Amniotic stem cell (primary cell): Measurements from ENCODE around the gene VEZF1.
A peak's percentile ranks its signal among the peaks of the same experiment; 100 is the strongest.

Experiments used
- DNase-seq: peaks from one replicate; lab custom pipeline; 2025; lab: John Stamatoyannopoulos, UW

VEZF1 gene

DNA sequence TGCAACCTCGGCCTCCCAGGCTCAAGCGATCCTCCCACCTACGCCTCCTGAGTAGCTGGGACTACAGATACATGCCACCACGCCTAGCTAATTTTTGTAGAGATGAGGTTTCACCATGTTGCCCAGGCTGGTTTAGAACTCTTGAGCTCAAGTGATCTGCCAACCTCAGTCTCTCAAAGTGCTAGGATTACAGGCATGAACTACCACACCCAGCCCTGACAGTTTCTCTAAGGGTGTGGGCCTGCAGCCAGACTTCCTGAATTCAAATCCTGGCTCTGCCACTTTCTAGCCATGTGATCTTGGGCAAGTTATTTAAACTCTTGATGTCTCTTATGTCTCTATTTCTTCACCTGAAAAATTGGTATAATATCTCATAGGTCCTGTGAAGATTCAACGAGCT is 38.4 kb downstream of the VEZF1 start:
- DNase-seq = no peak

DNA sequence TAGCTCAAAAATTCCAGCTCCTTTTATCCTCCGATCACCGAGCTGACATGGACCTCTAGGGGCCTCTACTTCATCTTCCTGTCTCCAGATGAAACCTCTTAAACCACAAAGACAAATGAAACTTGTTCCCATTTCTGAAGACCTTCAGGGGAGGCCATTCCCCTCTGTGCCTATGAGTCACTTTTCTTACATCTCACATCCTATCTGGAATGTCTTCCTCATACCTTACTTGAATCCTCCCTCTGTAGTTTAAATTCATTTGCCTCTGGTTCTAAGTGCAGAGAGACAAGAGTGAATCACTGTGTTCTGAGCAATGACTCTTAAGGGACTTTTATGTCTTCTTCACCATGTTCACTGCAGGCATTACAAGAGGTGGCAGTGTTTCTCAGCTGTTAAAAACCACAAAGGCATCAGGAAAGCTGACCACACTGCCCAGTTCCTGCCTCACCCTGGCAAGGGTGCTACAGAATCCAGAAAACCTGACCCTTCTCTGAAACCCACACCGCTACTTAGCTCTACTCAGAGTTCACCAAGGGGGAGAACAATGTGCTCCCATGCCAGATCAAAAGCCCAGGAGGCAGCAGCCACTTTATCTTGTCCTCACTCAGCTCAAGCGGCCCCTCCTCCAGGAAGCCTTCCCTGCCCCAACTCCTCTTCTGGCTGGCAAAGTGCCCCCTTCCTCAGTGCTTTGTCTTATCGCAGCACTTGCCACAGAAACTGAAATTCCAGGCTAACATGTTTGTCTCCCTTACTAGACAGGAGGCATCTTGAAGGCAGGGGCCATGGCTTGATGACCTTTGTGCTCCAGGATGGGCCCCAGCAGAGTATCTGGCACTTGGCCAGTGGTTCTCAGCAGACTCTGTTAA is 39.3 kb downstream of the VEZF1 start:
- peak; percentile 83 for DNase-seq

DNA sequence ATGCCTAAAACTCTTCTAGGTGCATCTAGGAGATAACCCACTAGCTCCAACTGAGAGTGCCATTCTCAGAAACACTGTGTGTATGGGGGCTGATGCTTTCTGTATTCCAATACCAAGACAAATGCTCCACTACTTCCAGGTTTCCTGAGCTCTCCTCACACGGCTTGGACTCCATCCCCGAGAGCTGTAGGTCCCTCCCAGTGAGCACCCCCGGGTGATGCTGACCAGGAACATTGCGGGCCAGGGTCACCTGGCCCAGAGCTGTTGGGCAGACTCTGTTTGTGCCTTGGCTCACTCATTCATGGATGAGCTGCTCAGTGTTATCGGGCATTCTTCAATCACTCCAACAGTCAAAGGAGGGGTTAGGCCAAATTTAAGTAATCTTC is 39.9 kb downstream of the VEZF1 start:
- DNase-seq = no peak

DNA sequence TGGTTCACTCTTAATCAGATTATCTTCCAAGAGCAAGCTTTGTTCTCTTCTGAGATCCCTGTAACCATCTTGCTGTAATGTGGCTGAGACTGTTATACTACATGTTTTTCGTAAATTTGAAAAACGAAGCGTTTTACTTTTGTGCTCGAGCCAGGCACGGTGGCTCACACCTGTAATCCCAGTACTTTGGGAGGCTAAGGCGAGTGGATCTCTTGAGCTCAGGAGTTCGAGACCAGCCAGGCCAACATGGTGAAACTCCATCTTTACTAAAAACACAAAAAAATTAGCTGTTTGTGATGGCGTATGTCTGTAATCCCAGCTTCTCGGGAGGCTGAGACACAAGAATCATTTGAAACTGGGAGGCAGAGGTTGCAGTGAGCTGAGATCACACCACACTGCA is 40.7 kb downstream of the VEZF1 start:
- DNase-seq = no peak

DNA sequence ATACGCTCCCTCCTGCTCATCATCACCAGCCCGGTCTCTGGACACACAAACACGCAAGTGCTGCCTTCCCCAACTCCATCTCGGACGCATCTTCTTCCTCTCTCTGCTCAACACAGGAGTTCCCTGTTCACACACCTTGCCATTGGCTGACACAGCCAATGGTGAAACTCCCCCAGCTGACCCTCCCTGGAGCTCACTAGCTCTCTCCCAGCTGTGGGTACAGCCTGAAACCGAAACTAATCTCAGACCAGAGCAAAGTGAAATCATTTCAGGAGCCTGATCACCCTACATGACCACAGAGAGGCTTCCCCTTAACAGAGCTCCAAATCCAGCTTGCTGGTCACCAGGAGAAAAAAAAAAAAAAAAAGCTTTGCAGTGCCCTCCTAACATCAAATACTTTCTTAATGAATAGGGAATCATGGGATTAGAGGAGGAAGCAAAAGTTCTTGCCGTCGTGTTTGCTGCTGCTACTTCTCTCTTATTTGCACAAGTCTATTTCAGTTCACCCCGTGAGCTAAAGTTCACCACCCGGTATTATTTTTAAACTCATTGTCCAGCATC is 41.2 kb downstream of the VEZF1 start:
- no peak for DNase-seq

DNA sequence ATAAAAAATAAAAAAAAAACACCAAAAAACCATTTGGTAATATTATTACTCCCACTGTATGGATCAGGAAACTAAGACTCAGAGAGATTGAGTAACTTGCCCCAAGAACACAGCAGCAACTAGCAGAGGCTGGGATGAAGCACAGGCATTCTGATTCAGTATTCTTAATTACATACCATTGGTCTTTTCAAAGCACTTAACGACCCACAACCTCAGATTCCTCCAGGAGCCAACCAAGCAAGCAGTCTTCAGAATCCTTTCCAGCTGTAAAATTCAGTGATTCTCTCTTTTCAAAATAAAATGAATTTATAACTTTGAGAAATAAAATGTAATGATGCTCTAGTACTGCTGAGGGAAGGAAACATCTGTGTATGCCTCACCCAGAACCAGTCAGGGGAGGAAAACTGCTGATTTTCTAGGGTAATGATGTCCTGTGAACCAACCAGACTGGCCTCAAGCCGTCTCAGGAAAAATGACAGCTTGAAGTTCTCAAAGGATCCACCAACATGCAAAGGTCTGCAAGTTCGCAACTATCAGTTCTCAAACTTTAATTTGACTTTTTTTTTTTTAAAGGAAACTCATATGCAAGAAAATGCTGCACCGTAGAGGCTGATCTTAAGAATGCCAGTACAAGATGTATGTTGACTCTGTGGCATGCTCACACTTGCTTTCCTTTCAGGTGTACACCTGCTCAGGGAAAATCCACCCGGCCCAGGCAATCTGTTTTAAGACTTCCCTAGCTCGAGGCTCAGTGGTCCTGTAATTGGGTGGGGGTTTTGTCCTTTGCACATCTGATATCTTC is 41.9 kb downstream of the VEZF1 start:
- no peak for DNase-seq

DNA sequence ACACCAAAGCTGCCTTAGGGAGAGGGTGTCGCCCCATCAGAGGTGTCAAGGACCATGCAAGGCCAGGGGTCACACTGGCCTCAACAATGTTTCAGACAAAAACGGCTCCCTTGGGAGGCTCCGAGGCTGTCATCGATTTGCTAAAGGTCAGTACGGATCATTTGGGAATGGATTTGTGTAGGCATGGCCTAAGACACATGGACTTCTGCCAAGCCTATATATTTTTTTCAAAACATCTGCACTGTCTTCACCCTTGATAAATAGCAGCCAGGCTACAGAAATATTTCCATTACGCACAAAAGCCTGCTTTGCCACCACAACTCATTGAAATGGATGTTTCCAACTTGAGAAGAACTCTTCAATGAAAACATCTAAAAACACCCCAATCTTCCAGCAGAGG is 43.1 kb downstream of the VEZF1 start:
- DNase-seq = no peak

DNA sequence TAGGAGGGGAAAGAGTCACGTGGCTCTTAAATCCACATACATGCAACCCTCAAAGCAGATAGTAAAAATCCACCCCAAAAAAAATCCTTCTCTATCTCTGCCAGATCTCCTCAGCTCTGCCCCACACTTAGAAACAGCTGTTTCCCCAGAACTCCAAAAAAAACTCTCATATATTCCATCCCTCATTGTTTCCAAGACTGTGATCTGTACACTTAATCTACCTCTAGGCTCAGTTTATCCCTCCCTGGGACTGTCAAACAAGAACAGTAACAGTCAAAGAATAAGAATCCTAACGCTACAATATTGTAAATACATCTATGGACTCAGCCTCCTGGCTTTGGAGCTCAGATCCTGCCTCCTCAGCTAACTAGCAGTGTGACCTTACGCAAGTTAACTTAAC is 44.4 kb downstream of the VEZF1 start:
- DNase-seq = no peak

DNA sequence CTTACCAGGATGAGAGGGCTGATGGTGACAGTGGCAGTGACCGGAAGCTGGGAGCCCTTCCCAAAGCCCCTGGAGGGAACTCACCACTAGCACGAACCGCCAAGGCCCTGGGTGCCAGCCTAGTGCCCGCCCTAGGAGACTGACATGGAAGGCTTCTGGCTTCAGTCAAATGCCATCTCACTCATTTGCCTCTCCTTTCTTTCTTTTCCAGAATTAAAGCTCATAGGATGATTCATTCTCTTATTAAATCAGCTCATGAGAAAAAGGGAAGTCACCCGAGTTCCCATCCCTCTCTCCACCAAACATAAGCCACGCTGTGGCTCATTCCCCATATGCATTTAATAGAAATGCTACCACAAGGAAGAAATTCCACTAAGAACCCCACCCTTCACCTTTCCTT is 44.9 kb downstream of the VEZF1 start:
- no peak for DNase-seq

DNA sequence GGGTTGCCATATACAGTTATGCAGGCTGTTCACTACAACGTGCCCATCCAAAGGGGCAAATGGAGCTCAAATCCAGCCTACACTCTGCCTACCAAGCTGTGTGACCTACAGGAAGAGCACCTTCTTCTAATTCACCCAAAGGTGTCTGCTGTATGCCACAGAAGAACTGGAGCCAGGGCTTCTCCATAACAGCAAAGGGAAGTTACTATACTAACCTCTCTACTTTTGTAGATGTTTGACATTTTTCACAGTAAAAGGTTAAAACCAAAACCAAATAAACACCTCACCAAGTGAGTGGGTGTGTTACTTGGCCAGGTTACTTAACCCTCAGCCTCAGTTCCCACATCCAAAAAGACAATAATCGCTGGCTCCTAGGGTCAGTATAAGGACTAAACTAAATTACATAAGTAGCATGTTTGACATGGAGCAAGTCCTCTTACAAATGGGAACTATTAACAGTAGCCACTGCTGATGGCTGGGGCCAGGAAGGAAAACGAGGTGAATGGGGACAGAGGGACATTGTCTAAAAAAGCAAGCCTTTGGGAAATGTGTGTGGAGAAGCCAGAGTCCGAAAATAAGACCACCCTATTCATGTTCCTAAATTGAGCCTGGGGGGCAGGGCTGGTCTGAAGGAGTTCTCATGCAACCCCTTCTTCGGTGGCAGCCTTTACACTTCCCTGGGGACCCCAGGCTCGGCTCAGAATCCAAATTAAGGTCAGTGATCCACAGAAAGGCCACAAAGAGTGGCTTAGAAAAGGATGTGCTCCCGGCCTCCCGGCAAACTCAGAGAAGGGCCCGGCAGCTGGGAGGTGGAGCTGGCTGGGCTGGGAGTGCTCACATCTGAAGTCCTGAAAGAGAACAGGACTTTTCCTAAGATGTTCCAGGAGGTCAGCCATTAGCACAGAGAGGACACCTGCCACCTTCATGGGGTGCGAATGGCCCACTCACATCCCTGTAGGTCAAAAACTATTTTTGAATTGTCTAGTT is 46.4 kb downstream of the VEZF1 start:
- no peak for DNase-seq

DNA sequence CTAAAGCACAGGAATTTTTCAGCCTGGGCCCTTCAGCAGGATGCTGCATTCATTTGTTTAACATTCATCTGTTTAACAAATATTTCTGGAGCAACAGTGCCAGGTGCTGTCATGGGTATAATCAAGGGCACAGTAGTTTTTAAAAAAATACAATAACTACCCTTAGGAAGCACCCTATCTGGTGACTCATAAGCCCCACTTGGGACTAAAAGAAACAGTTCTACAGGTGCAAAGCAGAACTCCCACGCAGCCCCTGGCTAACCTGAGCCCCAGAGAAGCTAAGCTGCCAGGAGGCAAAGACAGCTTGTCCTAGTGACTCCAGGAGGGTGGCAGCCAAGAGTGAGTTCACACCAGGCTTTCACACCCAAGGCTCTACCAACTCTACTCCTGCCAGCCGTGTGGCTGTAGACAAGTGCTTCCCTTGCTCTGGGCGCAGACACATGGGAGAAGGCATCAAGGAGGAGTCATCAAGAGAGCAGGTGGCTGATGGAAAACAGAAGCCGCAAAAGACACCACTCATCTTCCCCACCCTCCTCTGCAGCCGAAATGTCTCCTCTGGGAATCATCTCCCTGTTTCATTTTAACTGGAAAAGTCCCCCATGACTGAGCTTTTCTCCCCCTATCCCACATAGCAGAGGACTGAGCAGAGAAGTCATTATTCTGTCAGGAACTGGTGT is 47.3 kb downstream of the VEZF1 start:
- no peak for DNase-seq

DNA sequence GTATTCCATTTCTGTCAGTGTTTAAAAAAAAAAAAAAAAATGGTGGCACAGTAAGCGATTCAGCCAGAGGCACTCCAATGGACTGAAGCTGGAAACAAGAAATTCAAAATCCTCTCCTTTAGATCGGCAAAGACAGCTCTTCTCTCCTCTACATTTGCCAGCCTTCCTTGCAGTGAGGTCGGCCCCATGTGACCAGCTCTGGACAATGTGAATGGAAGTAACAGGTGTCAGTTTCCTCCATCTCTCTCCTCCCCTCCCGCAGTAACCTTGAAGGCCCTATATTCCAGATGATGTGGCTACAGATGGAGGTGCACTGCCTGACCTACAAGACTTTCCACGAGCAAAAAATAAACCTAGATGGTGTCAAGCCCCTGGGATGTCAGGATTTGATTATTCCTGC is 47.8 kb downstream of the VEZF1 start:
- DNase-seq = no peak

DNA sequence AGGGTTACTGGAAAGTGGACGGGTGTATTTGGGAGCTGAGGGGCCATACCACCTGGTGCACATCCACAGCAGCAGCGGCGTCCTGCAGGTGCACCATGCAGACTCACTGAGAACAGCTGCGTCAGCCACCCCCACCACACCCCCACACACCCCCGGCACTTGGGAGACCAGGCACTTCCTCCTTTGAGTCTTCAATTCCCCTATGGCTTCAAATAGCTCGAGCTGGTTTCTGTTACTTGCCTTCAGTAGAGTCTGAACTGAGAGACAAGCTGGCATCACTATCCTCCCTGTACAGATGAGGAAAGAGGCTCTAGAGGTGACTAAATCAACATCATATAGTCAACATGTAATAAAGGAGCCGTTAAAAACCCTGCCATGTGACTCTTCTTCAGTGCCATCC is 48.3 kb downstream of the VEZF1 start:
- DNase-seq = no peak

DNA sequence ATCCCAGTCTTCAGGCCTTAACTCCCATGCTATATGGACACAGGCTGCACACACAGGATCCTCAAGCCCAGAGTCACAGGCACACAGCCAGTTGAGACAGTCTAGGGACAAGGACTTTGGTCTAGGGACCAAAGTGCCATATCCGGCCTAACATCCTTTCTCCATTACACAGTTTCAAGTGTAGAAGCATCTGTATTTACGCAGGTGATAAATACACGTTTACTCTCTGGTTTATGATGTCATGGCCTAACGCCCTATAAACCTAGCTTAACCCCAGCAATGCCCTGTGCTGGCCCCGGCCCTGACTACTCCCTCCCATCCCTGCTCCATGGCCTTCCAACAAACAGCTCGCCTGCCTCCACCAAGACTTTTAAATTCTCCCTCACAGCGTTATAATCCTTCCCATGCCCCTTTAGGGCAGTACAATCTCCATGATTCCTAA is 50.0 kb downstream of the VEZF1 start:
- no peak for DNase-seq

DNA sequence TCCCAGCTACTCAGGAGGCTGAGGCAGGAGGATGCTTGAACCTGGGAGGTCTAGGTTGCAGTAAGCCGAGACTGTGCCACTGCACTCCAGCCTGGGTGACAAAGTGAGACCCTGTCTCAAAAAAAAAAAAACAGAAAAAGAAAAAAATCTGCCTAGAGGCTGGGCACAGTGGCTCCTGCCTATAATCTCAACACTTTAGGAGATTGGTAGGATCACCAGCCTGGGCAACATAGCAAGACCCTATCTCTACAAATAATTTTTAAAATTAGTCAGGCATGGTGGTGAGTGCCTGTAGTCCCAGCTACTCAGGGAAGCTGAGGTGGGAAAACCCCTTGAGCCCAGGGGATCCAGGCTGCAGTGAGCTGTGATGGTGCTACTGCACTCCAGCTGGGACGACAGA is 50.6 kb downstream of the VEZF1 start:
- DNase-seq = no peak

DNA sequence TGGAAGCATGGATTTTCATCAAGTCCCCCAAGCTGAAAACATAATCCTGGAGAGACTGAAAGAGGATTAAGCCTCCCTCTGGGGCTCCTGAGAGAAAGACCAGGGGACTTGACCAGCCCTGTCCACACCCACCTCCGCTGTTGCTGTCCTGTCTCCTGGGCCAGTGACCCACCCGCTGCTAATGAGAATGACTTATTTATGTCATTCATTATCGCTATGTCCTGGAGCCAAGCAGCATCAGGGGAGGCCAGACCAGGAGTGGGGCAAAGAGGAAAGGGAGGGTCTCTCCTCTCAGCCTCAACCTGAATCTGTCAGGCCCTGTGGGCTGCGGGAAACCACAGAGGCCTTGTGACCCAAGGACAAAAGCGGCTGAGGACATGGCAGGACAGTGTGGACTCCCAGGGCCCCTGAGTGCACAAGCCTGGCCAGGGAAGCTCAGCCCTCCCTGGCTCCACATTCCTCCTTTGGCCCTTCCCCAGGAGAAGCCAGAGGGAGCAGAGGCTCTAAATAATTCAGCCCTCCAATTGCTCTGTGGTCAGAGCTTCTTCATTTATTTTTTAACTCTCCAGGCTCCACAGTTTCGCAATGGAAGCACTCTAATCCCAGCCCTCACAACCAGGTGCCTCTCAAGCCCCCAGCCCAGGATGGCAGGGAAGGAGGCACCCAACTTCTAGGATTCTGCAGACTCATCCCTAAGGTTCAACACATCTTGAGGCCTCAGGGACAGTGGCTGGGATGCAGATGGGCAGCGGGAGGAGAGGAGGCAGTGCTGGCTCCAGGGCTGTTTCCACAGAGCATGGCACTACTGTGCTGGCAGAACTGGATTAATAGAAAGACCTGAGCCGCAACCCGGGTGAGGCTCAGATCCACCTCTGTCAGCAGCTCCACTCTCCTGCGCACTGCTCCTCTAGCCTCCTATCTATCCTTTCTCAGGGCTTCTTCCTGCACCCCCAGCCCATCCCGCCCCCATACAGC is 51.9 kb downstream of the VEZF1 start:
- no peak for DNase-seq

DNA sequence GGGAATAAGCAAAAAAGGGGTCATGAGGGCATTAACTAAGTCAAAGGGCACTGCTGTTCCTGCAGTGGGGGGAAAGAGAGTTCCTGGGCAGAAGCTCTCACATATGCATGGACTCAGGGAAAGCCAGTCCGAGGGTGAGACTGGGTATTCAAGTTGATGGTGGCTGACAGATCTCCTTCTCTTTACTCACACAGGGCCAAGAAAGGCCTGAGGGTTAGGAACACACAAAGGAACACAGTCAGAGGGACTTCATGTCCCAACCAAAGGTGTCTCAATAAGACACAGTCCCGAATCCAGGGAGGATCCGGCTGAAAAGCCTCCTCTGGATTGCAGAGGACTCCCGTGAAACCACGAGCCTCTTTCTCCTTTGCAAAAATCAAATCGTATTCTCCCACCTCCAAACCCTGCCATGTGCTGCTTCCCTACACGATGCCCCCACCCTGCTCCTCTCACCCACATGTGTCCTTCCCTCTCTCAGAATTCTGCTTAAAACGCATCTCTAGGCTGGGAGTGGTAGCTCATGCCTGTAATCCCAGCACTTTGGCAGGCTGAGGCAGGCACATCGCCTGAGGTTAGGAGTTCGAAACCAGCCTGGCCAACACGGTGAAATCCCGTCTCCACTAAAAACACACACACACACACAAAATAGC is 56.4 kb downstream of the VEZF1 start:
- no peak for DNase-seq

DNA sequence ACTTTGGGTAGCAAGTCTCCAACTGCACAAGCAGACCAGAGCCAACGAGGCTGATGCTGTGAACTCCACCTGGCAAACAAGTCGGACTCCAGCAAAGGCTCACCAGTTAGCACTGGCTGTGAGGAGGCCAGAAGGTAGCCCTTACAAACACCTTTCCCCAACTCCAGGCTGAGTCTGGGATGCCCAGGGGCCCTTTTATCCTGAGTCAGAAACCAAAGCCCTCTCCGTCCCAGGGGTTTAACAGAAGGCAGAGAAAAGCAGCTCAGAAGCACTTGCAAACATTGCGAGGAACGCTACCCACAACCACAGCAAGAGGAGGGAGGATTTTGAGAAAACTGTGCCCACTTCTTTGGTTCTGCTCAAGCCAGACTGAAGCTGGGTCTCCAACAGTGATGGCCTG is 57.8 kb downstream of the VEZF1 start:
- no peak for DNase-seq

DNA sequence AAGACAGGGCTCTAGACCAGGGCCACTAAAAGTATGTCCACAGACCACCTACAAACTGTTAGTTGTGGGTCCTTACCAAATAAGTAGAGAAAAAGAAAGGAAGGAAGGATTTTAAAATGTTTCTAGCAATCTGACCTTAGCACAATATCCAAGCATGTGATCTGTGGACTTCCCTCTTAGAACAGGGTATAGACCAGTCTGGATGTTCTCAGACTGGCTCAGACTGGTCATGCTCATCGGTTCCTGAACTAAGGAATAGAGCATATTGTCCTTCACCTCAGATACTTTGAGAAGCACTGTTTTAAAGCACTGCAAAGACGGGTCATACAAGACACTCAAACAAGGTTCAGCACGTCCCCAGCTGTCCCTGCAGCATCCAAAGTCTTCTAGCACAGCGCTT is 58.7 kb downstream of the VEZF1 start:
- DNase-seq = no peak

DNA sequence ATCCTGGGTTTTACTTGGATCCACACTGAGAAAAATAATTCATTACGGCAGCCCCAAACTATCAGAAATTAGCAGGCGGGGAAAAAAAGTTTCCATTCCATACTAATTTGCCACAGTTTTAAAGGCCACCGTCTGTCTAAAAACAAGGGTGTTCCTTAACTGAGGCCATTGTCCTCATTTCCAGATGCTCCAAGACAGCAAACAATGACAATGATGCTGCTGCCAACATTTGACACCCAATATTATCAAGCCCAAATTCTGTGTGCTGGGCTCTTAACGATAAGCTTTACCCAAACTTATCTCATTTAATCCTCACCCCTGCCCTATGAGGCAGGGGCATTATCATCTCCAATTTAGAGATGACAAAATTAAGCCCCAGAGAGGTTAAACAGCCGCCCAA is 59.1 kb downstream of the VEZF1 start:
- DNase-seq = no peak
